WTC11 (cell line): ENCODE measurements around the gene RPL29.

Experiments used
- GRHL2 ChIP-seq: fragments of 250-450 bp; sonication (Bioruptor Pico); IDR thresholded peaks from 2 replicates; pipeline ENCODE4 v1.8.0; 2022; ENCODE audit warnings: mild to moderate bottlenecking, moderate library complexity; ENCODE audit not compliant: insufficient replicate concordance, severe bottlenecking
- KAT7 ChIP-seq: sonication (generic); formaldehyde crosslinking; IDR thresholded peaks from 2 replicates; pipeline ENCODE4 v1.8.1; 2023; ENCODE audit warnings: missing genetic modification reagents, mild to moderate bottlenecking, borderline replicate concordance
- NFATC4 ChIP-seq: fragments of 250-450 bp; sonication (Bioruptor Pico); IDR thresholded peaks from 2 replicates; pipeline ENCODE4 v1.9.0; 2021; ENCODE audit warnings: mild to moderate bottlenecking
- NFYB ChIP-seq: sonication (generic); formaldehyde crosslinking; conservative IDR thresholded peaks from 2 replicates; pipeline ENCODE4 v1.8.0; 2022; ENCODE audit warnings: low read depth, missing genetic modification reagents
- SP1 ChIP-seq: sonication (generic); formaldehyde crosslinking; conservative IDR thresholded peaks from 2 replicates; pipeline ENCODE4 v1.8.1; 2022; ENCODE audit warnings: missing genetic modification reagents
- USF2 ChIP-seq: sonication (generic); formaldehyde crosslinking; IDR thresholded peaks from 2 replicates; pipeline ENCODE4 v1.8.1; 2023; ENCODE audit warnings: mild to moderate bottlenecking, missing genetic modification reagents, moderate library complexity
- ZNF232 ChIP-seq: sonication (generic); formaldehyde crosslinking; IDR thresholded peaks from 2 replicates; pipeline ENCODE4 v1.8.0; 2022; ENCODE audit warnings: mild to moderate bottlenecking, missing genetic modification reagents
- TF ChIP-seq, protein P1 (sequence below): sonication (generic); formaldehyde crosslinking; IDR thresholded peaks from 2 replicates; pipeline ENCODE4 v1.8.0; 2022; ENCODE audit warnings: mild to moderate bottlenecking, missing genetic modification reagents
- TF ChIP-seq, protein P2 (sequence below): fragments of 200-600 bp; IDR thresholded peaks from 2 replicates; pipeline ENCODE4 v1.8.0; 2022; ENCODE audit warnings: antibody characterized with exemption

- TF ChIP-seq KAT7 (CRISPR knock-in tag) (no peak), SP1 (CRISPR knock-in tag) (no peak), NFATC4 (CRISPR knock-in tag) (no peak), GRHL2 (no peak), ZNF232 (CRISPR knock-in tag) (no peak), USF2 (CRISPR knock-in tag) (no peak), NFYB (CRISPR knock-in tag) (no peak)
- TF ChIP-seq, protein P1, sequence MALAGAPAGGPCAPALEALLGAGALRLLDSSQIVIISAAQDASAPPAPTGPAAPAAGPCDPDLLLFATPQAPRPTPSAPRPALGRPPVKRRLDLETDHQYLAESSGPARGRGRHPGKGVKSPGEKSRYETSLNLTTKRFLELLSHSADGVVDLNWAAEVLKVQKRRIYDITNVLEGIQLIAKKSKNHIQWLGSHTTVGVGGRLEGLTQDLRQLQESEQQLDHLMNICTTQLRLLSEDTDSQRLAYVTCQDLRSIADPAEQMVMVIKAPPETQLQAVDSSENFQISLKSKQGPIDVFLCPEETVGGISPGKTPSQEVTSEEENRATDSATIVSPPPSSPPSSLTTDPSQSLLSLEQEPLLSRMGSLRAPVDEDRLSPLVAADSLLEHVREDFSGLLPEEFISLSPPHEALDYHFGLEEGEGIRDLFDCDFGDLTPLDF (CRISPR knock-in tag), result no peak
- TF ChIP-seq, protein P2, sequence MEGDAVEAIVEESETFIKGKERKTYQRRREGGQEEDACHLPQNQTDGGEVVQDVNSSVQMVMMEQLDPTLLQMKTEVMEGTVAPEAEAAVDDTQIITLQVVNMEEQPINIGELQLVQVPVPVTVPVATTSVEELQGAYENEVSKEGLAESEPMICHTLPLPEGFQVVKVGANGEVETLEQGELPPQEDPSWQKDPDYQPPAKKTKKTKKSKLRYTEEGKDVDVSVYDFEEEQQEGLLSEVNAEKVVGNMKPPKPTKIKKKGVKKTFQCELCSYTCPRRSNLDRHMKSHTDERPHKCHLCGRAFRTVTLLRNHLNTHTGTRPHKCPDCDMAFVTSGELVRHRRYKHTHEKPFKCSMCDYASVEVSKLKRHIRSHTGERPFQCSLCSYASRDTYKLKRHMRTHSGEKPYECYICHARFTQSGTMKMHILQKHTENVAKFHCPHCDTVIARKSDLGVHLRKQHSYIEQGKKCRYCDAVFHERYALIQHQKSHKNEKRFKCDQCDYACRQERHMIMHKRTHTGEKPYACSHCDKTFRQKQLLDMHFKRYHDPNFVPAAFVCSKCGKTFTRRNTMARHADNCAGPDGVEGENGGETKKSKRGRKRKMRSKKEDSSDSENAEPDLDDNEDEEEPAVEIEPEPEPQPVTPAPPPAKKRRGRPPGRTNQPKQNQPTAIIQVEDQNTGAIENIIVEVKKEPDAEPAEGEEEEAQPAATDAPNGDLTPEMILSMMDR, result no peak
Observed at GRCh38 chr3:52039846-52040245, 44.2 kb upstream of the RPL29 start.
